NCI-H1436 (cell line): ENCODE measurements around the gene SLC26A5.

Experiments
- DNase-seq: peaks from one replicate; lab custom pipeline; 2025; lab: John Stamatoyannopoulos, UW

Gene SLC26A5

DNA sequence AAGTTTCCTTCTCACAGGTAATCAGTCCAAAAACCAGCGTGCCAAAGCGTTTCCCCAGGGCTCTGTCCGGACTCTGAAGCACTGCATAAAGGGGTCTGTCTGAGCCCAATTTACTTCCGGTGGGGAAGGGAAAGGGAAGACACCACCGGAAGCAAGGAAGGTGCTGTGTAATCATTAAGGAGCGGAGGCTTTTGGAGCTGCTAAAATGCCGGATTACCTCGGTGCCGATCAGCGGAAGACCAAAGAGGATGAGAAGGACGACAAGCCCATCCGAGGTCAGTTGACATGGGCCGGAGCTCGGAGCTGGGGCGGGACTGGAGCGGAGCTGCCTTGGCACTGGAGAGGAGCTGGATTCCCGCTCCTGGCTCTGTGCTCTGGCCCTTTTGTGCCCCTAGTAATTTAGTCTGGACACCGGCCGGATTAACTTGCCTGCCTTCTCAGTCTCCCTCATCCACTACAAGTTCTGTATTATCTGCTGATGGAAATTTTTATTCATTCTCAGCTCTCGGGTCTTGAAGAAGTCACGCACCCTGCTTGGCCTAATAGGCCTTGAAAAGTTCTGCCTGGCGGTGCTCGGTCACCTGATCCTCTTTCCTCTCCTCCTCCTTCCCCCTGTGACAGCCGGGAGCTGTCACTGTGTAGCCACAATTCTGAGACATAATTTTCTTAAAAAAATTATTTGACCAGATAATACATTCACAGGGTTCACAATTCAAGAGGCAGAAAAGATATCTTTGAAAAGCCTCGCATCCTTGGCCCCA, 98.3 kb downstream of the SLC26A5 start, which contains the start of gene PSMC2:
TSS of gene PSMC2 (plus strand) at position 137 of the 761 bp plus-strand sequence. CDS start at position 206, 69 bp downstream.
- peak; percentile 79 for DNase-seq

DNA sequence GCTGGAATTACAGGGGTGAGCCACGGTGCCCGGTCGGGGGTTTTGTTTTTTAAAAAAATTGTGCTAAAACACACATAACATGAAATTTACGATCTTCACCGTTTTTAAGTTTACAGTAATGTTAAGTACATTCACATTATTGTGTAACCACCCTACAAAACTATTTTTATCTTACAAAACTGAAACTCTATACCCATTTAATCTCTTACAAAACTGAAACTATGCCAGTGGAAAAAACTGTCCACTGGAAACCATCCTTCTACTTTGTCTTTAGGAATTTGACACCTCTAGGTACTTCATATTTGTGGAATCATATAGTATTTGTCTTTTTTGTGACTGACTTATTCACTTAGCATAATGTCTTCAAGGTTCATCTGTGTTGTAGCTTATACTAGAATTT, 99.6 kb downstream of the SLC26A5 start:
- DNase-seq, result no peak

DNA sequence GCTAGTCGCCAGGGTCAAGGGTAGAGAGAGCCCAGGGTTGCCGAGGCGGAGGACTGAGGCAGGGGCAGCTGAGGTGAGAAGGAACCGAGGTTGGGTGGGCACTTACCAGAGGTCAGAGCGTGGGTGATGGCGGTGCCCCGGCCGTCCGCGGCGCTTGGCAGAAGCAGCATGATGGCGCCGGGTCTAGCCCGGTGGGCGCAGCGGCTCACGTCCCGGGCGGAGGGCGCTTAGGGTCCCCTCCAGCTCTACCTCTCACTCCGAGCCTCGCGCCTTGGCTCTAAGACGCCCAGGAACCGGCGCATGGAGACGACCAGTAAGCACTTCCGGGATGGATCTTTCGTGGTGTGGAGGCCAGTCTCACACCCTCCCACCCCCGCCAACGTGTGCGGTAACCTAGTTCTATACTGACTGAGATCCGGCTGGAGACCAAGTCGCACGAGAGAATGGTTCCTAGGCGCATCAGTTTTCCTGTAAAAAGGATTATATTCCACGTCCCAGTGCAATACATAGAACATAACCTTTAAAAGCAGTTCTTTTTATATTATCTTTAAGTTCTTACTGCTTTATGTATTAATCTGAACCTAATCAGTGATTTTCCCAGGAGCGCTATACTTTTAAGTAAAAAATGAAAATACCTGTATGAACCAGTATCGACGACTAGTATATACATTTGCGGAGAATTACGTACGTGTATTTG, 101.4 kb downstream of the SLC26A5 start, which contains the start of gene DNAJC2:
TSS of gene DNAJC2 (minus strand) at position 315 of the 697 bp plus-strand sequence. CDS start at position 170, 145 bp downstream.
- DNase-seq, result peak; percentile 85

DNA sequence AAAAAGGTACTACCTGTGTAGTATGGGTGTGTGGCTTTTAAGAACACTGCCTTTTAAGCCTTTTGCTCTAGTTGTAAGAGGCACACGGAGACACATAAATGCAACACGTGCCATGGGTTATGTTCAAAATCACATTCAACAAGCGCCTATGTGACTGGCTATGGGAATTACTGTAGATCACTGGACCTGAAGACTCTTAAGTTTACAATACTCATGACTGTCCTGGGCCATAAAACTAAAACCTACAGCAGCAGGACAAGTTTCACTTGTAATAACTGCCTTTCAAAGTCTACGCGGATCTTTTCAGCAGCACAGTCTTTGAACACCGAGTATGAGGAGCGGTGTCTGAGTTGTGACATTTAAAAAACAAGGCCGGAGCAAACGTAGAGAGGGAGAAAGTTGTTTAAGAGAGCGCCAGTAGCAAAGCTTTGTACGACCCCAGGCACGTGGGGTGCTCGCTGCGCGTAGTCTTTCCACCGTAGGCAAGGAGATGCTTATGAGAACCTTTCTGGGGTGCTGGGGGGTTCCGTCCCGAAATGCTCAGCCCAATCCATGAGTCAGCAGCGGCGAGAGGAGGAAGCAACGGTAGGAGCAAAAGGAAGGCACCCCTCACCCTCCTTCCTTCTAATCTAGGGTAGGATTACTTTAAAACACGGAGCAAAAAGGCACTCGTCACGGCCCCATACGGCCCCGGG, 102.1 kb downstream of the SLC26A5 start:
- DNase-seq, result no peak

DNA sequence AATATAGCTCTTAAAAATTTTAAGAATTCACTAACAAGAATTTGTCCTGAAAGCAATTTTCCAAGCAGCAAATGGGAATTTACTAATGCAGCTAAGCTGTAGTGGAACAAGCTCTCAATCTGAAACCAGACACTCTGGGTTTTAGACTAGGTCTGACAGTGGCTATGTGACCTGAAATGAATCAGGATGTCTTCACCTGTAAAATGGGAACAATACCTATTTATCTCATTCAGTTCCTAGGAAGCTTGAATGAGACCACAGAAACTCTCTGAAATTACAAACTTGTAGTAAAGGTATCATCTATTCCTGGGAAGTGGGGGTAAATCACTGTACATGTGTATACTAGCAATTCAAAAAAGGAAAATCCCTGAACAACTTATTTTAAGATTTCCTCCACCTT, 102.7 kb downstream of the SLC26A5 start:
- DNase-seq, result no peak

DNA sequence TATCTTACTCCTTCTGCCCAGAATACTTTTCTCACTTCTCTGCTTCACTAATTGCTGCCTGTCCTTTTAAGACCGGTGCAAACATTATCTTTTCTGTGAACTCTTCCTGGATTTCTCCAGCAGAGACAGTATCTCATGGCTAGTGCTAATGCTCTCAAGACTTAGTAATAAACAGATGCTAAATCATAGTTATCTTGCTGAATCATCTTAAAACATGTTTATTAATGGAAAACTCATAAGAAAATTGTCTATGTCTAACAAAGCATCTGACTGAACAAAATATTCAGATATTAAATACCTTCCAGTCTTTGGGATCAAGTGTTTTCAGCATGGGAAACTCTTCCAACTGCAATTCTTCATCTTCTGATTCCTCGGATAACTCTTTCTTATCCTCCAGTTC, 104.5 kb downstream of the SLC26A5 start:
- no peak for DNase-seq

DNA sequence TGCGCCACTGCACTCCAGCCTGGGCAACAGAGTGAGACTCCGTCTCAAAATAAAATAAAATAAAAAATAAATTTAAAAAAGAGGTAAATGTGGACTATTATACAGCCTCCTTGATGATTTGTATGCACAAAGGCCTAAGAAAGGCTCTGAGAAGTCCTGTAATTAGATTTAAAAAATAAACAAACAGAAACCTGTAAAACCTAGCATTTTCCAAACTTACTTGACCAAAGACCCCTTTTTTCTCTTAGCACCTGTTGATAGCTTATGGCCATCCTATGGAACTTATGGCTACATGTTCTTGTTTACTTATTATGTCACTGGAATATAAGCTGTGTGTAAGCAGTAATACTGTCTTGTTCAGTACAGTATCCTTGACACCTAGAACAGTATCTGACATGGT, 107.1 kb downstream of the SLC26A5 start:
- DNase-seq, result no peak

DNA sequence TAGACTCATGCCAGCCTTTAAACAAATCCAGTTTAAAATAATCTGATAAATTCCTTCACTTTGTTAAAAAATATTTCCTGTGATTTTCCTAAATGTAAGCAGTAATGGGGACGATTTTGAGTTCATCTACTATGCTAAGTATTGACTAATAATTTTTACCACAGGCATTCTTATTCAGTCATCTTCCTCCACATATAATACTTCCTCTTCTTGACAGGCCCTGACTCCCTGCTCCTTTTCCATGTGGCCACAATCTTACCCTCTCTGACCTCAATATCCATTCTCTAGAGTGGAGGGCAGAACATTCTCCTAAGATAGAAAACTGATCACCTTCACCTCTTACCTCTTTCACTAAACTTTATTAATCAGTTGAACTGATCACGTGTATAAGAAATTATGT, 109.2 kb downstream of the SLC26A5 start:
- no peak for DNase-seq

DNA sequence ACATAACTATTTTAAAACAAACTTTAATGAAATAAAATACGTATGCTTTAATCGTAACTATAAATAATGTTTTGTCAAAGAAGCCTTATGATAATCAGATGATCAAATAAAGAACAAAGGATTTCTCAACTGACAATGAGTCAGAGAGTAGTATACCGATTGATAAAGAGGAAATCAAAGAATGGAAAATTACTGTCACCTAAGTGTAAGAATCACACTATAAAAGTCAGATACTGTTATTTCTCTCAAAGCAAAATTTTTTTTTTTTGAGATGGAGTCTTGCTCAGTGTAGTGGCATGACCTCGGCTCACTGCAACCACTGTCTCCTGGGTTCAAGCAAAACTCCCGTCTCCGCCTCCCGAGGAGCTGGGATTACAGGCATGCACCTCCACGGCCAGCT, 120.3 kb downstream of the SLC26A5 start:
- no peak for DNase-seq
